ENCODE measurements around the gene HMGB3. TPM values are rescaled to one million over a fixed set of nuclear protein-coding genes. Genes with fewer than 3 reads are reported as not detected.
"Not testable (repeated sequence)": the region's sequence is repeated elsewhere in the genome, so short reads cannot be mapped to it uniquely, and the experiment has no call there.

The HMGB3 gene
- 15.3 TPM for total RNA-seq
- long read RNA-seq, partial matches to known transcripts: 3 of 6 reads
- long read RNA-seq, other reads (novel, unspliced or antisense): 1 of 6 reads

- peak; percentile 96 for DNase-seq (ENCODE audit: low spot score)
These were observed at the start of gene HMGB3 for GRCh38 chrX:150982788-150983520. TSS of gene HMGB3 (plus strand) at chrX:150983335. CDS start at chrX:150985600, 2,265 bp downstream.

GRCh38 chrX:150933945-150934350 lies 49.2 kb upstream of the HMGB3 start:
- no peak for DNase-seq (ENCODE audit: low spot score)

- DNase-seq (ENCODE audit: low spot score): no peak
These were observed 48.7 kb upstream of the HMGB3 start for GRCh38 chrX:150934453-150934852.

GRCh38 chrX:150935467-150935866 lies 47.7 kb upstream of the HMGB3 start:
- DNase-seq (ENCODE audit: low spot score): no peak

GRCh38 chrX:150936556-150936955 lies 46.6 kb upstream of the HMGB3 start:
- DNase-seq (ENCODE audit: low spot score): no peak

- no peak for DNase-seq (ENCODE audit: low spot score)
These were observed 42.2 kb upstream of the HMGB3 start for GRCh38 chrX:150940844-150941495.

GRCh38 chrX:150941580-150941979 lies 41.6 kb upstream of the HMGB3 start:
- DNase-seq (ENCODE audit: low spot score): no peak

- no peak for DNase-seq (ENCODE audit: low spot score)
These were observed 40.1 kb upstream of the HMGB3 start for GRCh38 chrX:150942942-150943594.

GRCh38 chrX:150944233-150944632 lies 38.9 kb upstream of the HMGB3 start:
- DNase-seq (ENCODE audit: low spot score): no peak

GRCh38 chrX:150954951-150955350 lies 28.2 kb upstream of the HMGB3 start:
- DNase-seq (ENCODE audit: low spot score): no peak

- no peak for DNase-seq (ENCODE audit: low spot score)
These were observed 27.5 kb upstream of the HMGB3 start for GRCh38 chrX:150955590-150955989.

- no peak for DNase-seq (ENCODE audit: low spot score)
These were observed 25.0 kb upstream of the HMGB3 start for GRCh38 chrX:150958177-150958576.

GRCh38 chrX:150959557-150959956 lies 23.6 kb upstream of the HMGB3 start:
- no peak for DNase-seq (ENCODE audit: low spot score)

- DNase-seq (ENCODE audit: low spot score): no peak
These were observed 21.5 kb upstream of the HMGB3 start for GRCh38 chrX:150961631-150962030.

- not testable (repeated sequence) for DNase-seq (ENCODE audit: low spot score)
These were observed 18.7 kb upstream of the HMGB3 start for GRCh38 chrX:150964416-150964815.

- no peak for DNase-seq (ENCODE audit: low spot score)
These were observed 16.9 kb upstream of the HMGB3 start for GRCh38 chrX:150966235-150966634.

GRCh38 chrX:150966742-150967141 lies 16.4 kb upstream of the HMGB3 start:
- DNase-seq (ENCODE audit: low spot score): no peak

- DNase-seq (ENCODE audit: low spot score): no peak
These were observed 15.3 kb upstream of the HMGB3 start for GRCh38 chrX:150967786-150968185.

- DNase-seq (ENCODE audit: low spot score): no peak
These were observed 14.0 kb upstream of the HMGB3 start for GRCh38 chrX:150968862-150969720.

- no peak for DNase-seq (ENCODE audit: low spot score)
These were observed 10.7 kb upstream of the HMGB3 start for GRCh38 chrX:150972450-150972849.
